ENCODE measurements around the gene COL10A1. TPM values are rescaled to one million over a fixed set of nuclear protein-coding genes. Genes with fewer than 3 reads are reported as not detected.

Gene COL10A1
- total RNA-seq (2012; rRNA removed) (not detected in 2 replicates), polyA plus RNA-seq (2012; rRNA removed) (0.05 and 0.70 TPM in 2 replicates), Bru-seq, nascent RNA (not detected), BruChase-seq, experiment 1, labeled RNA remaining after a 6-hour chase (percentile 13 among the genes with signal in this experiment), BruChase-seq, experiment 2, labeled RNA remaining after a 2-hour chase (not detected)
- 0.01 TPM in 2 replicates for polyA plus RNA-seq (2012; cell fraction: cytosol; rRNA removed)
- not detected in 2 replicates for polyA plus RNA-seq (2012; cell fraction: nucleus; rRNA removed; ENCODE audit: low replicate concordance)
- long read RNA-seq: 0 reads

DNA sequence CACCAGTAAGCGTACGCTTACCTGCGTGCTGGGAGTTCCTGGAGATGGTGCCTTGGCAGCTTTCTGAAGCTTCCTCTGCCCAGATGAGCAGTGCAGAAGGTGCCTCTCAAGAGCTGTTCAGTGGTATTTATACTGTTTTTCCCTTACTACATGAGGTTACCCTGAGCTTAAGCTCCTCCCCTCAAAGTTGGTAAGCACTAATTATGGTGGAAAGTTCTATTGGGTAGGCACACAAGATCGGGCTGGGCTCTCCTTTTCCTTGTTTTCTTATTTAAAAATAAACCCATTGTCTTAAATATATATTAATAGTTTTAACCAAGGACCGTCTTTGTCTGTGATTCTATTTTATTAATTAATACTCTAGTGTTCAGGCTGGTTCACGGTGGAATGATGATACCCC, at the start of gene COL10A1:
Gene COL10A1 (minus strand): TSS at position 101 of the 400 bp plus-strand sequence. CDS start 640 bp downstream, outside the sequence.
- H3K4me2 ChIP-seq (ENCODE audit: low read depth, low read length): no peak within 1 kb of the TSS
- H2BK15ac ChIP-seq (ENCODE audit: low read depth, low read length): no peak within 1 kb of the TSS
- no peak within 1 kb of the TSS for H2AK5ac ChIP-seq (ENCODE audit: low read depth, low read length)
- no peak within 1 kb of the TSS for H4K5ac ChIP-seq (ENCODE audit: low read depth, low read length)
- H2AFZ ChIP-seq (replicated peaks; ENCODE audit: low read length, poor library complexity): no peak within 1 kb of the TSS
- H2BK20ac ChIP-seq (ENCODE audit: low read depth, low read length): no peak within 1 kb of the TSS
- CTCF ChIA-PET: no interaction called here
- H3K27me3 ChIP-seq (ENCODE audit: control insufficient read depth, insufficient read depth, low read length): no peaks in the 10 kb centered on the region
- H3K23ac ChIP-seq (ENCODE audit: low read depth, low read length): no peak within 1 kb of the TSS
- TF ChIP-seq, protein P1, sequence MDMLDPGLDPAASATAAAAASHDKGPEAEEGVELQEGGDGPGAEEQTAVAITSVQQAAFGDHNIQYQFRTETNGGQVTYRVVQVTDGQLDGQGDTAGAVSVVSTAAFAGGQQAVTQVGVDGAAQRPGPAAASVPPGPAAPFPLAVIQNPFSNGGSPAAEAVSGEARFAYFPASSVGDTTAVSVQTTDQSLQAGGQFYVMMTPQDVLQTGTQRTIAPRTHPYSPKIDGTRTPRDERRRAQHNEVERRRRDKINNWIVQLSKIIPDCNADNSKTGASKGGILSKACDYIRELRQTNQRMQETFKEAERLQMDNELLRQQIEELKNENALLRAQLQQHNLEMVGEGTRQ (IDR thresholded peaks at IDR 0.05; ENCODE audit: low read depth, low read length): no peak
- no peak for TF ChIP-seq RCOR1 (IDR thresholded peaks at IDR 0.05; ENCODE audit: insufficient replicate concordance, low read length)
- TF ChIP-seq, protein P2, sequence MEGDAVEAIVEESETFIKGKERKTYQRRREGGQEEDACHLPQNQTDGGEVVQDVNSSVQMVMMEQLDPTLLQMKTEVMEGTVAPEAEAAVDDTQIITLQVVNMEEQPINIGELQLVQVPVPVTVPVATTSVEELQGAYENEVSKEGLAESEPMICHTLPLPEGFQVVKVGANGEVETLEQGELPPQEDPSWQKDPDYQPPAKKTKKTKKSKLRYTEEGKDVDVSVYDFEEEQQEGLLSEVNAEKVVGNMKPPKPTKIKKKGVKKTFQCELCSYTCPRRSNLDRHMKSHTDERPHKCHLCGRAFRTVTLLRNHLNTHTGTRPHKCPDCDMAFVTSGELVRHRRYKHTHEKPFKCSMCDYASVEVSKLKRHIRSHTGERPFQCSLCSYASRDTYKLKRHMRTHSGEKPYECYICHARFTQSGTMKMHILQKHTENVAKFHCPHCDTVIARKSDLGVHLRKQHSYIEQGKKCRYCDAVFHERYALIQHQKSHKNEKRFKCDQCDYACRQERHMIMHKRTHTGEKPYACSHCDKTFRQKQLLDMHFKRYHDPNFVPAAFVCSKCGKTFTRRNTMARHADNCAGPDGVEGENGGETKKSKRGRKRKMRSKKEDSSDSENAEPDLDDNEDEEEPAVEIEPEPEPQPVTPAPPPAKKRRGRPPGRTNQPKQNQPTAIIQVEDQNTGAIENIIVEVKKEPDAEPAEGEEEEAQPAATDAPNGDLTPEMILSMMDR (conservative IDR thresholded peaks at IDR 0.05; ENCODE audit: low read depth, low read length): no peak
- TF ChIP-seq CEBPB (IDR thresholded peaks at IDR 0.05; ENCODE audit: low read depth, low read length): no peak
- TF ChIP-seq MAFK (IDR thresholded peaks at IDR 0.05; ENCODE audit: low read depth, low read length): no peak
- TF ChIP-seq POLR2A (IDR thresholded peaks at IDR 0.05; ENCODE audit: low read depth, low read length): no peak
- peaks cover 3% of the 10 kb centered on the region; the same call in 1 of the 2 replicates for H3K36me3 ChIP-seq (ENCODE audit: control insufficient read depth, insufficient read depth, low read length)
- H3K9me3 ChIP-seq (ENCODE audit: control insufficient read depth, insufficient read depth, low read length): no peaks in the 10 kb centered on the region
- H2BK120ac ChIP-seq (ENCODE audit: low read depth, low read length): no peak within 1 kb of the TSS
- H4K8ac ChIP-seq (ENCODE audit: low read depth in 2 of 2, low read length in 2 of 2): no peak within 1 kb of the TSS
- H2BK5ac ChIP-seq (ENCODE audit: low read depth, low read length, poor library complexity, severe bottlenecking): no peak within 1 kb of the TSS
- H3K14ac ChIP-seq (replicated peaks; ENCODE audit: low read depth, low read length): no peak within 1 kb of the TSS
- H3K27ac ChIP-seq (ENCODE audit: insufficient read depth, low read length): no peak within 1 kb of the TSS
- H3K4me1 ChIP-seq (ENCODE audit: control insufficient read depth, insufficient read depth, low read length): 0 out of 2 replicates have a peak, but pooled peaks cover 2% of the 10 kb centered on the region
- no peak within 1 kb of the TSS for H3K18ac ChIP-seq (ENCODE audit: low read depth, low read length)
- H2AK9ac ChIP-seq (replicated peaks; ENCODE audit: low read depth, low read length, poor library complexity): no peak within 1 kb of the TSS
- no CpG with 5 or more reads among the region's 6 CpGs for WGBS, 2 experiments (ENCODE audit: extremely low coverage in 2 of 2, insufficient read length in 1 of 2)
- in situ Hi-C loops (cut with MboI; ENCODE audit: low sequenced_read_pairs) (no loop called here), intact Hi-C loops (cut with micrococcal nuclease) (no loop called here), dilution Hi-C loops (cut with HindIII; ENCODE audit: low sequenced_read_pairs, unreplicated experiment) (no loop called here)
- H4K20me1 ChIP-seq (ENCODE audit: insufficient read depth, low read length): no peaks in the 10 kb centered on the region
- POLR2A ChIA-PET (ENCODE audit: unreplicated experiment): no interaction called here
- no peak within 1 kb of the TSS for H3K4ac ChIP-seq (ENCODE audit: low read depth, low read length)
- H3K79me1 ChIP-seq (ENCODE audit: low read depth in 1 of 2, low read length in 2 of 2): no peaks in the 10 kb centered on the region
- no peak for ATAC-seq (ENCODE audit: low read depth)
- no peak within 1 kb of the TSS for H3K9ac ChIP-seq (ENCODE audit: low read depth, low read length)
- no TSS peak for BruUV-seq (replicated peaks)
- H3K9me1 ChIP-seq (ENCODE audit: insufficient read depth, low read length): no peaks in the 10 kb centered on the region
- H3K56ac ChIP-seq (ENCODE audit: extremely low read depth, insufficient read depth, low read length): no peak within 1 kb of the TSS
- no peak within 1 kb of the TSS for H3K4me3 ChIP-seq (ENCODE audit: insufficient read depth, low read depth, low read length)
- H4K91ac ChIP-seq (ENCODE audit: insufficient read depth, low read depth, low read length): no peak within 1 kb of the TSS
- no peak for DNase-seq
